CD4-positive, alpha-beta memory T cell (primary cell): ENCODE data around the gene CDK6. TPM values are rescaled to one million over a fixed set of nuclear protein-coding genes. Genes with fewer than 3 reads are reported as not detected.

Experiments
- CTCF ChIA-PET: fragments of 350-600 bp; sonication (Branson Sonifier 250); formaldehyde crosslinking; loops from one replicate; lab custom pipeline; 2021; ENCODE audit warnings: inconsistent platforms; ENCODE audit not compliant: partially characterized antibody; lab: Charles Lee
- POLR2A ChIA-PET: fragments of 350-600 bp; sonication (Branson Sonifier 250); formaldehyde crosslinking; loops from one replicate; lab custom pipeline; 2021; ENCODE audit not compliant: partially characterized antibody; lab: Charles Lee
- DNase-seq, 5 donors: peaks; one replicate each; pipeline versions ENCODE4 v3.0.0 to v3.0.0-alpha.2; 2020 to 2022; ENCODE audit warnings: mixed read lengths in 1 of 5
- H3K27ac ChIP-seq: one replicate; pipeline ENCODE4 v1.7.0; 2013; ENCODE audit warnings: low read depth, low read length
- H3K27me3 ChIP-seq: 2 replicates; pipeline ENCODE4 v1.7.0; 2013; ENCODE audit warnings: mild to moderate bottlenecking, low read length, moderate library complexity; ENCODE audit not compliant: insufficient read depth
- H3K36me3 ChIP-seq: 2 replicates; pipeline ENCODE4 v1.7.0; 2013; ENCODE audit warnings: mild to moderate bottlenecking, low read length, moderate library complexity; ENCODE audit not compliant: insufficient read depth
- H3K4me1 ChIP-seq: 2 replicates; pipeline ENCODE4 v1.7.0; 2013; ENCODE audit warnings: mild to moderate bottlenecking, low read length, moderate library complexity; ENCODE audit not compliant: insufficient read depth
- H3K4me3 ChIP-seq, 2 donors: one replicate each; pipeline ENCODE4 v1.7.0; 2013; ENCODE audit warnings: low read length in 2 of 2, mild to moderate bottlenecking in 1 of 2
- H3K9me3 ChIP-seq, 2 donors: one replicate each; pipeline ENCODE4 v1.7.0; 2013; ENCODE audit warnings: low read length in 2 of 2, control low read depth in 1 of 2; ENCODE audit not compliant: control insufficient read depth in 1 of 2
- H3K27ac Mint-ChIP-seq, 7 donors: one replicate each; pipeline ENCODE4 v1.8.0; 2020 to 2021; ENCODE audit warnings: mixed read lengths in 7 of 7, mild to moderate bottlenecking in 6 of 7, inconsistent platforms in 3 of 7, moderate library complexity in 3 of 7
- H3K27me3 Mint-ChIP-seq, 2 donors: one replicate each; pipeline ENCODE4 v1.8.0; 2020 to 2021; ENCODE audit warnings: mixed read lengths in 2 of 2
- H3K36me3 Mint-ChIP-seq, 2 donors: one replicate each; pipeline ENCODE4 v1.8.0; 2020 to 2021; ENCODE audit warnings: mixed read lengths in 2 of 2, inconsistent platforms in 1 of 2, mild to moderate bottlenecking in 1 of 2
- H3K4me1 Mint-ChIP-seq, 4 donors: one replicate each; pipeline ENCODE4 v1.8.0; 2020 to 2021; ENCODE audit warnings: mixed read lengths in 4 of 4, mild to moderate bottlenecking in 1 of 4
- H3K4me3 Mint-ChIP-seq, 8 donors: one replicate each; pipeline ENCODE4 v1.8.0; 2020 to 2021; ENCODE audit warnings: mixed read lengths in 8 of 8, mild to moderate bottlenecking in 7 of 8, moderate library complexity in 6 of 8, inconsistent platforms in 3 of 8
- H3K9me3 Mint-ChIP-seq, 8 donors: one replicate each; pipeline ENCODE4 v1.8.0; 2020 to 2021; ENCODE audit warnings: mixed read lengths in 8 of 8, mild to moderate bottlenecking in 5 of 8, inconsistent platforms in 3 of 8, moderate library complexity in 1 of 8
- intact Hi-C: fragments of 100-400 bp; cut with micrococcal nuclease; formaldehyde crosslinking; loops from one replicate; pipeline ENCODE4 v1.15.1; 2023
- polyA plus RNA-seq, 2 donors: library from polyadenylated mRNA; unstranded; fragments of 300-500 nt; fragmentation: Illumina TruSeq; gene quantifications; one replicate each; pipeline ENCODE4 v1.2.3, GENCODE V29; 2021
- total RNA-seq, 2 experiments: library from RNA; stranded (reverse); gene quantifications; one replicate each; pipeline ENCODE4 v1.2.3, GENCODE V29; 2021

CDK6 gene
- total and polyA plus RNA-seq, 4 experiments from 2014 or later = 18.4 to 23.6 (median 21.1) TPM

DNA sequence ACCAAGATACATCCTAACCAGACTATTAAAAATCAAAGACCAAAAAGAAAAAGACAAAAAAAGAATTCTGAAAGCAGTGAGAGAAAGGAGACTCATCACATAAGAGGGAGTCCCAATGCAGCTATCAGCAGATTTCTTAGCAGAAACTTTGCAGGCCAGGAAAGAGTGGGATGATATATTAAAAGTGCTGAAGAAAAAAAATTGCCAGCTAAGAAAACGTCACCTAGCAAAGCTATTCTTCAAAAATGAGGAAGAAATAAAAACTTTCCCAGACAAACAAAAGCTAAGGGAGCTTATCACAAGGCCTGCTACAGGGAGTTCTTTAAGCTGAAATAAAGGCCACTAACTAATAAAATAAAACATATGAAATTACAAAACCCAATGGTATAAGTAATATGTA is 40.5 kb upstream of the CDK6 start:
- H3K4me3 Mint-ChIP-seq = no peak overlapping the region
- intact Hi-C loops = no loop called here
- DNase-seq = no peak
- no peaks in the 10 kb centered on the region for H3K27me3 Mint-ChIP-seq
- CTCF ChIA-PET = interaction anchor here (1.3 kb wide), 1 partner anchor 44 kb away, joined by 3 read pairs; no protein-coding TSS in a partner anchor
- H3K36me3 Mint-ChIP-seq = no peaks in the 10 kb centered on the region
- H3K9me3 Mint-ChIP-seq = peaks cover 0 to 5% (median 1%) of the 10 kb centered on the region in 8 donors
- H3K27ac Mint-ChIP-seq = no peak overlapping the region
- no peaks in the 10 kb centered on the region for H3K27me3 ChIP-seq
- no peak overlapping the region for H3K4me3 ChIP-seq
- peaks cover 13 to 19% (median 17%) of the 10 kb centered on the region in 4 donors for H3K4me1 Mint-ChIP-seq
- POLR2A ChIA-PET = no interaction called here
- no peaks in the 10 kb centered on the region for H3K36me3 ChIP-seq
- H3K4me1 ChIP-seq = peaks cover 15% of the 10 kb centered on the region
- no peaks in the 10 kb centered on the region for H3K9me3 ChIP-seq
- H3K27ac ChIP-seq = no peak overlapping the region

DNA sequence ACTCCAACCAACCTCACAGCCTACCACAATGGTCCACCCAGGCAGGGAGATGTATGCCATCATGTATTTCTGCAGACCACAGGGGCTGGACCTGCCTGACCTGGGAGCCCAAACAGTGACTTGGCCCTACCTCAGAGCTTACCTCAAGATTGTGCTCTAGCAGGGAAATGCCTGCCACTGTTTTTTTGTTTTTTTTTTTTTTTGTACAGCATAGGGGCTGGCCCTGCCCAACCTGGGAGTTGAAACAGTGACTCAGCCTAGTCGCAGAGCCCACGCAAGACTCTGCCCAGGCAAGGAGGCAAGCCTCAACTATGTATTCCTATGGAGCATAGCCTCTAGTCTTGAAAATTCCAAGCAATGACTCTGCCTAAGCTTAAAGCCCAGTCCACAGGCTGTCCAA is 39.3 kb upstream of the CDK6 start:
- ChIA-PET POLR2A (no interaction called here), CTCF (interaction anchor here (1.0 kb wide), 1 partner anchor 255 kb away, joined by 4 read pairs; no protein-coding TSS in a partner anchor)
- Histone ChIP-seq H3K36me3 (no peaks in the 10 kb centered on the region), H3K27me3 (no peaks in the 10 kb centered on the region), H3K9me3 (no peaks in the 10 kb centered on the region), H3K4me3 (no peak overlapping the region), H3K27ac (no peak overlapping the region), H3K4me1 (peaks cover 10% of the 10 kb centered on the region)
- Mint-ChIP-seq H3K4me3 (no peak overlapping the region), H3K36me3 (no peaks in the 10 kb centered on the region), H3K27ac (no peak overlapping the region), H3K9me3 (peaks cover 0 to under 1% (median 0%) of the 10 kb centered on the region in 8 donors), H3K4me1 (peaks cover 5 to 11% (median 8%) of the 10 kb centered on the region in 4 donors), H3K27me3 (no peaks in the 10 kb centered on the region)
- intact Hi-C loops = no loop called here
- no peak for DNase-seq

DNA sequence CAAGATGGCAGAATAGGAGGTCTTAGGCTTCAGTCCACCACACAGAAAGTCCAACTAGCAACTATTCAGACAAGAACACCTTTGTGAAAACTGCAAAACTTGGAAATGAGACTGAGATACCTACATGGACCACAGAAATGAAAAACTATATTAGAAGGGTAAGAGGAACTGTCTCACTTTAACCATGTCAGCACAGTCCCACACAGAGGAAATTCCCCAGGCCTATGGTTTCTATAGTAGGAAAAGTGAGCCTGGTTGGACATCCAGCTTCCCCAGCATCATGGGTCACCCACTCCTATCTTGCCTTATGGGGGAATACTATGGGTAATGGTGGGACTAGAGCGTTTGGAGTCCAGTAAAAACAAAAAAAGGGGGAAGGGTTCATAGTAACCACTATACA is 38.8 kb upstream of the CDK6 start:
- Mint-ChIP-seq H3K9me3 (peaks cover 0 to 3% (median 0%) of the 10 kb centered on the region in 8 donors), H3K27me3 (no peaks in the 10 kb centered on the region), H3K4me1 (peaks cover 5 to 11% (median 8%) of the 10 kb centered on the region in 4 donors), H3K36me3 (no peaks in the 10 kb centered on the region), H3K27ac (no peak overlapping the region), H3K4me3 (no peak overlapping the region)
- no peaks in the 10 kb centered on the region for H3K36me3 ChIP-seq
- POLR2A ChIA-PET = no interaction called here
- H3K27me3 ChIP-seq = no peaks in the 10 kb centered on the region
- intact Hi-C loops = no loop called here
- no peak overlapping the region for H3K27ac ChIP-seq
- no peak overlapping the region for H3K4me3 ChIP-seq
- CTCF ChIA-PET = interaction anchor here (1.0 kb wide), 1 partner anchor 255 kb away, joined by 4 read pairs; no protein-coding TSS in a partner anchor
- peaks cover 10% of the 10 kb centered on the region for H3K4me1 ChIP-seq
- no peak for DNase-seq
- no peaks in the 10 kb centered on the region for H3K9me3 ChIP-seq

DNA sequence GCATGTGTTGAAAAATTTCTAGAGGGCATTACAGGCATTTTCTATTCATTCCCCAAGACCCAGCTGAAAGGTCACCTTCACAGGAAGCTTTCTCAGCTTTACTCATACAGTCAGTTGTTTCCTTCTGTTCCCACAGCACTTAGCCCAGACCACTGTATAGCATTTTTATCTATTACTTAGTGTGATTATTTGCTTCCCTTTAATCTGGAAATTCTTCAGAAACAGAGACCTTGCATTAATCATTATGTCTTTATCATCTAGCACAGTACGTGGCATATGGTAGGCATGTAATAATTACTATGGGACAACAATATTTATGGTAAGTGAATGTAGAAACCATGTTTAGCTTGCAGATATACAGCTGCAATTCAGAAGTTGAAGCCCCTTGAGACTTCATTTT is 38.2 kb upstream of the CDK6 start:
- H3K27ac Mint-ChIP-seq = no peak overlapping the region
- peaks cover 2 to 11% (median 6%) of the 10 kb centered on the region in 4 donors for H3K4me1 Mint-ChIP-seq
- H3K27me3 Mint-ChIP-seq = peaks cover under 1% of the 10 kb centered on the region in 2 donors
- intact Hi-C loops = no loop called here
- no peaks in the 10 kb centered on the region for H3K27me3 ChIP-seq
- no peaks in the 10 kb centered on the region for H3K9me3 ChIP-seq
- peaks cover 10% of the 10 kb centered on the region for H3K4me1 ChIP-seq
- no peak overlapping the region for H3K27ac ChIP-seq
- no peak overlapping the region for H3K4me3 Mint-ChIP-seq
- peaks cover under 1 to 3% of the 10 kb centered on the region in 2 donors for H3K36me3 Mint-ChIP-seq
- DNase-seq = no peak
- ChIA-PET POLR2A (no interaction called here), CTCF (no interaction called here)
- H3K36me3 ChIP-seq = no peaks in the 10 kb centered on the region
- H3K9me3 Mint-ChIP-seq = peaks cover 0 to 7% (median 3%) of the 10 kb centered on the region in 8 donors
- H3K4me3 ChIP-seq = no peak overlapping the region

DNA sequence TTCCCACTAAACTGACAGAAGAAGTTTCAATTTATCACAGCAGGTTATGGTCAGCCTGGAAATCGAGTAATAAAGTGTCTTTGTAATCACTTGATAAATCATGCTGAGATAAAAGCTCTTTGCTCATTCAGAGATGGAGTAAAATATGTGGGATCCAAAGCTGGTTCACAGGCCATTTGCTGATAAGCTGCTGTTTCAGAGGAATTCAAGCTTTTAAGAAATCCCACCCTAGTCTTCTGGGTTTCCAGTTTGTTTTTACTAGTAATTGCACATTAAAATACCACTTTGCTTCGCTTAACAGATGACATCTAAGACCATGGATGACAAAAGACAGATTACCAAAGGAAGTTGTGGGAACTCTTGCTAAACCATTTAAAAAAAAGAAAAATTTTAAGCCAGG is 37.4 kb upstream of the CDK6 start:
- Mint-ChIP-seq H3K27ac (no peak overlapping the region), H3K4me3 (no peak overlapping the region), H3K36me3 (peaks cover 2 to 4% of the 10 kb centered on the region in 2 donors), H3K4me1 (peaks cover 0 to 11% (median 6%) of the 10 kb centered on the region in 4 donors), H3K9me3 (peaks cover 0 to 14% (median 8%) of the 10 kb centered on the region in 8 donors), H3K27me3 (peaks cover 2 to 3% of the 10 kb centered on the region in 2 donors)
- CTCF ChIA-PET = no interaction called here
- Histone ChIP-seq H3K27ac (no peak overlapping the region), H3K9me3 (no peaks in the 10 kb centered on the region), H3K4me3 (no peak overlapping the region), H3K4me1 (peaks cover 10% of the 10 kb centered on the region), H3K27me3 (no peaks in the 10 kb centered on the region), H3K36me3 (no peaks in the 10 kb centered on the region)
- intact Hi-C loops = no loop called here
- POLR2A ChIA-PET = no interaction called here
- no peak for DNase-seq

DNA sequence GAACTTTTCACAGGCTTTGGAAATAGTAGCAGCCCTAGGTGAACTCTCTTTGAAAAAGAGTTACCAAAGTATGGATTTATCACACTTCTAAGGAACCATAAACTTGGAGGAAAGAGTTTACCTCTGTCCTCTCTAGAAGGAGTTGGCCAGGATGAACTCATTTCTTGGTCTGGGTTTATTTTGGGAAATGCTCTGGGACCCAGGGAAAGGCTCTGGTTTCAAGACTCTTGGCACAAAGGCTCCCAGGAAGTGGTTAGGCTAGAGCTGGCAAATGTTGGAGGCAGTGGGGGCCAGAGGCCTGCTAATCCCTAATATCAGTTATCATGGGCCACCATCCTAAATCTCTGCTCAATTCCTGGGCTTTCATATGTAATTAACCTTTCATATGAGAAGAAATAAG is 36.3 kb upstream of the CDK6 start:
- Mint-ChIP-seq H3K36me3 (peaks cover 5 to 11% of the 10 kb centered on the region in 2 donors), H3K9me3 (peaks cover 0 to 22% (median 15%) of the 10 kb centered on the region in 8 donors), H3K27ac (no peak overlapping the region), H3K27me3 (peaks cover 2 to 3% of the 10 kb centered on the region in 2 donors), H3K4me1 (peaks cover 0 to 11% (median 5%) of the 10 kb centered on the region in 4 donors), H3K4me3 (no peak overlapping the region)
- CTCF ChIA-PET = no interaction called here
- no peaks in the 10 kb centered on the region for H3K9me3 ChIP-seq
- POLR2A ChIA-PET = no interaction called here
- H3K27ac ChIP-seq = no peak overlapping the region
- no peaks in the 10 kb centered on the region for H3K36me3 ChIP-seq
- DNase-seq = no peak
- intact Hi-C loops = no loop called here
- no peak overlapping the region for H3K4me3 ChIP-seq
- H3K4me1 ChIP-seq = peaks cover 10% of the 10 kb centered on the region
- no peaks in the 10 kb centered on the region for H3K27me3 ChIP-seq

DNA sequence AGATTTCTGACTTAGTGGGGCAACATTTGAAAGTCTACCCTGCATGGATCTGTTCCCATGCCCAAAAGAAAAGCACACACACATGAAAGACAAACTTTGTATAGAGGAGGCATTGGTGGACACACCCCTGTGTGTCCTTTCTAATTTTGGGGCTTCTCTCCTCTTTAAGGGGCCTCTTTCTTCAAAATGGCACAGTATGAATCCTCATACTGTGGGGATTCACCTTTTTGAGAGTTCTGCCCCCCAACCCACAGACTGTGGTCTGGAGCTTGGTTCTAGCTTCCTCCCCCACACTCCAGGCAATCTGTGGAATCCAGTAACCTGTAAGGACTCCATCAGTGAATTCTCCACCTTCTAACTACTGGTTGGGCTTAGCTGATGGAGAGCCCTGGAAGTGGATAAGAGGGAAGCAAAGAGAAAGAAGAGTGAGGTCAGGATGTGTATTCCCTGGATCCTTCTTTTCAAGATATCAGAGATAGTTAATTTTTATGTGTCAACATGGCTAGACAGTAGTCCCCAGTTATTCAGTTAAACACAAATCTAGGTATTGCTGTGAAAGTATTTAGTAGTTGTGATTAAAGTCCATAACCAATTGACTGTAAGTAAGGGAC is 32.4 kb upstream of the CDK6 start:
- Mint-ChIP-seq H3K27ac (no peak overlapping the region), H3K4me3 (no peak overlapping the region), H3K27me3 (peaks cover 2 to 6% of the 10 kb centered on the region in 2 donors), H3K4me1 (peaks cover 0 to 3% (median under 1%) of the 10 kb centered on the region in 4 donors), H3K9me3 (peaks cover 0 to 30% (median 19%) of the 10 kb centered on the region in 8 donors), H3K36me3 (peaks cover 5 to 11% of the 10 kb centered on the region in 2 donors)
- Histone ChIP-seq H3K27ac (no peak overlapping the region), H3K4me3 (no peak overlapping the region), H3K27me3 (no peaks in the 10 kb centered on the region), H3K9me3 (no peaks in the 10 kb centered on the region), H3K36me3 (no peaks in the 10 kb centered on the region), H3K4me1 (no peaks in the 10 kb centered on the region)
- DNase-seq = no peak
- intact Hi-C loops = no loop called here
- ChIA-PET POLR2A (no interaction called here), CTCF (interaction anchor here (0.8 kb wide), 1 partner anchor 248 kb away, joined by 3 read pairs; no protein-coding TSS in a partner anchor)
